HG03469 (cell line): ENCODE data around the gene THNSL1.
A peak's percentile ranks its signal among the peaks of the same experiment; 100 is the strongest.
"Not testable (repeated sequence)": the region's sequence is repeated elsewhere in the genome, so short reads cannot be mapped to it uniquely, and the experiment has no call there.

Experiments
- ATAC-seq: cut with Tn5 transposase; IDR thresholded peaks from one replicate; pipeline ENCODE4 v1.9.1; 2021; ENCODE audit warnings: mild to moderate bottlenecking, moderate library complexity, moderate number of reproducible peaks; ENCODE audit not compliant: unreplicated experiment

THNSL1 gene, protein sequence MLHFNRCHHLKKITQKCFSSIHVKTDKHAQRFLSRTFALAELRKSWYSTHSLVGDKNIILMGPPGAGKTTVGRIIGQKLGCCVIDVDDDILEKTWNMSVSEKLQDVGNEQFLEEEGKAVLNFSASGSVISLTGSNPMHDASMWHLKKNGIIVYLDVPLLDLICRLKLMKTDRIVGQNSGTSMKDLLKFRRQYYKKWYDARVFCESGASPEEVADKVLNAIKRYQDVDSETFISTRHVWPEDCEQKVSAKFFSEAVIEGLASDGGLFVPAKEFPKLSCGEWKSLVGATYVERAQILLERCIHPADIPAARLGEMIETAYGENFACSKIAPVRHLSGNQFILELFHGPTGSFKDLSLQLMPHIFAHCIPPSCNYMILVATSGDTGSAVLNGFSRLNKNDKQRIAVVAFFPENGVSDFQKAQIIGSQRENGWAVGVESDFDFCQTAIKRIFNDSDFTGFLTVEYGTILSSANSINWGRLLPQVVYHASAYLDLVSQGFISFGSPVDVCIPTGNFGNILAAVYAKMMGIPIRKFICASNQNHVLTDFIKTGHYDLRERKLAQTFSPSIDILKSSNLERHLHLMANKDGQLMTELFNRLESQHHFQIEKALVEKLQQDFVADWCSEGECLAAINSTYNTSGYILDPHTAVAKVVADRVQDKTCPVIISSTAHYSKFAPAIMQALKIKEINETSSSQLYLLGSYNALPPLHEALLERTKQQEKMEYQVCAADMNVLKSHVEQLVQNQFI

GRCh38 chr10:25016376-25017153 lies at the start of gene THNSL1:
THNSL1 (plus strand) TSS chr10:25016612; CDS start chr10:25023224, 6,612 bp downstream.
- ATAC-seq = peak; percentile 99

DNA sequence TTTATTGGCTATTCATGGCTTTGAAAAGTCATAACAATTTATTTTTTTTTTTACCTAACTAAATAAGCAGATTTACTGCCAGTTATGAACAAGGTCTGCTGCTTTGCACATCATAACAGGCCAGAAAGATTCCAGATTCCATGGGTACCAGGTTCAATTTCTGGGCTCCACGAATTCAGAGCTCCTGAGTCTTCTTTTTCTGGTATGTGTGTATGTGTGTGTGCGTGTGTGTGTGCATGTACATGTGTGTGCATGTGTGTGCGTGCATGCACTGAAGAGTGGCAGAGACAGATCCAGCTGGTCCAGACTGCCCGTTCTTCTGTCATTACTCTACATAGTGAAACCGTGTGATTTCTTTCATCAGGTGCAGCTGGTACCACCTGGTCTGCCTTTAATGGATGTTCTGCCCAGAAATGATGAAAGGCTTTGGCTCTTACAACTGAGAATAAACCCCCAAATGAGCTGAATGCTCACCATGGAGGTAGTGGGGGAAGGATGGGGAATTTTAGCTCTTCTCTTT lies 49.4 kb upstream of the THNSL1 start:
- ATAC-seq = no peak

GRCh38 chr10:24968349-24968748 lies 48.1 kb upstream of the THNSL1 start:
- no peak for ATAC-seq

DNA sequence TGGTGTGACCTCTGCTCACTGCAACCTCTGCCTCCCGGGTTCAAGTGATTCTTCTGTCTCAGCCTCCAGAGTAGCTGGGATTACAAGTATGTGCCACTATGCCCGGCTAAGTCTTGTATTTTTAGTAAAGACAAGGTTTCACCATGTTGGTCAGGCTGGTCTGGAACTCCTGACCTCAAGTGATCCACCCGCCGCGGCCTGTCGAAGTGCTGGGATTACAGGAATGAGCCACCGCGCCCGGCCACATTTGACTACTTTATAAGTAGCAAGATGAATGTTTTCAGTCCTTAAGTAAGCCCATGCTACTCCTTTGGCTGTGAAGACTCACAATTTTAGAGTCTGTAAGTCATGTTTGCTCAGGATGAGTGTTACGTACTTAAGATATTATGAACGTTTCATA lies 47.5 kb upstream of the THNSL1 start:
- not testable (repeated sequence) for ATAC-seq

DNA sequence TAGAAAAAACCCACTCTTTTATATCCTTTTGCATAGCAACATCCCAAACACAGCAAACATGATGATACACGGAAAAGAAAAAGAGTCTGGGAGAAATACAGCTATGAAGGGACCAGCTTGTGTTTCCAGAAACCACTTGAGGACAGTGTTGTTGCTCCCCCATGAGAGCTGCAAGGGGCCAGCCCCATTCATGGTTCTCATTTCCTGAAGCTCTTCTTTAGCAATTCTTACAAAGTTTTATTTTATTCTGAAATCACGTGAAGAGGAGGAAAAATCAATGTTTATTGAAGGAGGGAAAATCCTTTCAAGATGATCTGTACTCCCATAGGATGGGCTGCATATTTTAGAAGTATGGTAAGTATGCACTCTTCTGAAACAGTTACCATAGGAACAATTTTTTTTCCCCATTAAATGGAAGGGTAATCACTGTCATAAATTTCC lies 46.6 kb upstream of the THNSL1 start:
- no peak for ATAC-seq

GRCh38 chr10:24971374-24971773 lies 45.0 kb upstream of the THNSL1 start:
- ATAC-seq = no peak

DNA sequence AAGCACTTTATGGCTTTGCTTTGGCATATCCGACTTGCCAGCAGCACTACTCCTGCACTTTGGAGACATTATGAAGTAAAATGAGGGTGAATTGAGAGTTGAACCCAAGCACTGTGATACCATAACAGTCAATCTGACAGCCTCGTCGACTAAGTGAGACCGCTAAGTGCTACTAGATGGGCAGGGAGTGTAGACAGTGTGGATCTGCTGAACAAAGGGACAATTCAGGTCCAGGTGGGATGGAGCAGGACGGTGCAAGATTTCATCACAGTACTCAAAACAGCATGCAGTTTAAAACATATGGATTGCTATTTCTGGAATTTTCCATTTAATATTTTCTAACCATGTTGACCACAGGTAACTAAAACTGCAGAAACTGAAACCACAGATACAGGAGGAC lies 43.2 kb upstream of the THNSL1 start:
- ATAC-seq = no peak

DNA sequence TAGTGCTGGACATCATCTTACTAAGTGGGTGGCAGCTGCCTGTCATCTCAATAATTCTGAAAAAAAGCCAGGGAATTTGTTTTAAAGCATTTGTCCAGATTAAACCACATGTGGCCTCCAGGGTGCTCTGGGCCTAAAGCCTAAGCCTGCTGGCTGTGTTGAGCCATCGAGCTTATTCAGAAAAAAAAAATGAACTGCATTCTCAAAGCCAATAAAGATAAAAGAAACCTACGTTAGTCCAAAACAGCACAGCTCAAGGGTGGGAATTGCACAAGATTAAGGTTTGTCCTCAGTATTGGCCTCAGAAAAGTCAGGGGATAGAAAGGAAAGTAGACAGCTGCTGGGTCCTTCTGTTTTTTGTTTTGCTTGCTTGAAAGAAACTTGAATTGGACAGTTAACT lies 41.4 kb upstream of the THNSL1 start:
- no peak for ATAC-seq

- ATAC-seq = no peak
These were observed 36.7 kb upstream of the THNSL1 start for GRCh38 chr10:24979685-24980084.

GRCh38 chr10:24981161-24981710 lies 35.2 kb upstream of the THNSL1 start:
- ATAC-seq = no peak

- ATAC-seq = no peak
These were observed 33.9 kb upstream of the THNSL1 start for GRCh38 chr10:24982319-24983112.

DNA sequence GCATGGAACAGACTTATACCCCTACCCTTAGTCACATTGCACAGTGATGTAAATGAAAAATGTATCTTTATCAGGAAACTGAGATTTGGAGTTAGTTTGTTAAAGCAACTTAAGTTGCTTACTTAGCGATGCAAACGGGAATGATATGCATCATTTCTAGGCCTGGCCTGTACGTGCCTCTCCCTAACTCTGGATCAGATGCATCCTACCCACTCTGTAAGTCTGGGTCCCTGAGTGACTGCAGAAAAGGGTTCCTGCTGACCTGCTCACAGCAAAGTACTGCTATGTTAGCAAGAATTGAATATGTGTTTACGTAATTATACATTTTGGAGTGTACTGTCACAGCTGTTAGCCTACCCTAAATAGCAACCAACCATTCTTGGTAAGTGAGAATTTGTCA lies 33.3 kb upstream of the THNSL1 start:
- no peak for ATAC-seq

GRCh38 chr10:24983946-24984345 lies 32.5 kb upstream of the THNSL1 start:
- ATAC-seq = no peak

- ATAC-seq = no peak
These were observed 31.5 kb upstream of the THNSL1 start for GRCh38 chr10:24984906-24985305.

GRCh38 chr10:24988831-24989640 lies 27.4 kb upstream of the THNSL1 start:
- no peak for ATAC-seq

DNA sequence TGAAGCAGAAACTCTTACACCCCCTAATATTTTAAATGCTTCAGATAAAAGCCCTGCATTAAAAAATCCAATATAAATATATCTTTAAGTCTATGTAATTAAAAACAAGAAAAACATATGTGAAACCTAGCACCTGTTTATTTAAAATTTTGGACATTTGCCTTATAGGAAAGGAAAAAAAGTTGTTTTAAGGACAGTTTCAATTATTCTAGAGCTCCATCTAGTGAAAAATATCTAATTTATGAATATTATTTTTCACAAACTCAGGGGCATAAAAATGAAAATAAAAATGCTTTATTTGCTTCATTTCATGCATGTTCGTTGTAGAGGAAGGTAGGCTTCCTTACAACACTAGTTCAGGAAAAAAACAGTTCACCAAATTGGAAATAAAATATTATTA lies 26.5 kb upstream of the THNSL1 start:
- ATAC-seq = no peak

GRCh38 chr10:24991298-24991697 lies 25.1 kb upstream of the THNSL1 start:
- ATAC-seq = no peak

- no peak for ATAC-seq
These were observed 23.8 kb upstream of the THNSL1 start for GRCh38 chr10:24992512-24993133.
